Gastroesophageal sphincter (tissue), 4 donors: ENCODE measurements around the gene PWP1. TPM values are rescaled to one million over a fixed set of nuclear protein-coding genes. Genes with fewer than 3 reads are reported as not detected.

ENCODE experiments used
- ATAC-seq: fragments of 150-250 bp; one replicate; pipeline ENCODE4 v1.9.1; 2016; ENCODE audit warnings: mild to moderate bottlenecking, moderate library complexity
- H3K27ac ChIP-seq, 4 donors: fragments of 200-600 bp; sonication (generic) in 3 of 4; 1 replicate in 3 of 4; 2 replicates in 1 of 4; pipeline ENCODE4 v1.5.1; 2016 to 2019
- H3K27me3 ChIP-seq: fragments of 200-600 bp; sonication (generic); one replicate; pipeline ENCODE4 v1.5.1; 2019
- H3K36me3 ChIP-seq, 2 donors: fragments of 200-600 bp; sonication (generic); one replicate each; pipeline ENCODE4 v1.5.1; 2019; ENCODE audit warnings: control low read depth in 1 of 2
- H3K4me1 ChIP-seq, 3 donors: fragments of 200-600 bp; sonication (generic); 1 replicate in 2 of 3; 2 replicates in 1 of 3; pipeline ENCODE4 v1.5.1; 2016 to 2019; ENCODE audit warnings: control low read depth in 2 of 3
- H3K4me3 ChIP-seq, 2 donors: fragments of 200-600 bp; sonication (generic); one replicate each; pipeline ENCODE4 v1.5.1; 2019; ENCODE audit warnings: mild to moderate bottlenecking in 1 of 2, moderate library complexity in 1 of 2
- H3K9me3 ChIP-seq, 3 donors: fragments of 200-600 bp; sonication (generic); one replicate each; pipeline ENCODE4 v1.5.1; 2017 to 2019; ENCODE audit warnings: control low read depth in 2 of 3
- CTCF ChIP-seq, 4 experiments: fragments of 200-600 bp in 2 of 4; fragments of 450-650 bp in 2 of 4; sonication (generic) in 1 of 4; IDR thresholded peaks; one replicate each; pipeline ENCODE4 v1.5.1; 2017 to 2019; ENCODE audit warnings: antibody characterized with exemption in 4 of 4, mild to moderate bottlenecking in 2 of 4, moderate library complexity in 2 of 4
- EP300 ChIP-seq: sonication (generic); formaldehyde crosslinking; IDR thresholded peaks from one replicate; pipeline ENCODE4 v1.6.1; 2017; ENCODE audit warnings: antibody characterized with exemption, mild to moderate bottlenecking
- POLR2A ChIP-seq, 2 donors: fragments of 450-650 bp; IDR thresholded peaks; one replicate each; pipeline ENCODE4 v1.6.1; 2017; ENCODE audit warnings: antibody characterized with exemption in 2 of 2, mild to moderate bottlenecking in 2 of 2, moderate library complexity in 1 of 2
- POLR2AphosphoS5 ChIP-seq: sonication (generic); formaldehyde crosslinking; IDR thresholded peaks from one replicate; pipeline ENCODE4 v1.6.1; 2017; ENCODE audit warnings: antibody characterized with exemption
- WGBS, 2 donors: methylation state at CpG; one replicate each; pipeline ENCODE4 v1.1.5; 2018; ENCODE audit warnings: low coverage in 1 of 2; 5-methylcytosine and 5-hydroxymethylcytosine counted together
- total RNA-seq, 4 donors: library from RNA; depleted of rRNA; stranded (reverse); fragments of >200 nt; gene quantifications; one replicate each; pipeline ENCODE4 v1.1.0, GENCODE V29; 2016

Gene PWP1
- total RNA-seq, 4 donors from 2014 or later, result 48.6 to 117 (median 60.7) TPM

DNA sequence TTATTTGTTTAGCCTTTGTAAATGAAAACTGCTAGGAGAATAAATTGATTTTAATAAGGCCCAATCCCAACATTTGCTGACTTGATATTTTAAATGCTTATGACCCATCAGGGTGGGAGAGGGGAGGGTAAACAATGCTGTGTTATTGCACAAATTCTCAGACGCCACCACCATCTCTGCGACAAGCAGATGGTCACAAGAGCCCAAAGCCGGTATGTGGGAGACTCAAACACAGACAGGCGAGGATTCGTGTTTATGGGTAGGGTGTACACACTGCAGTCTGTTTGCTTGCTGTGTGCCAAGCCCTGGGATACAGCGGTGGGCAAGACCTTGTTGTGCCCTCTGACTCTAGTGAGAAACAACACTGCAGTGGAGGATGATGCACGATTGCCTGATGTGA is 39.2 kb upstream of the PWP1 start:
- H3K27me3 ChIP-seq, result peaks cover 33% of the 10 kb centered on the region
- no peaks in the 10 kb centered on the region for H3K4me1 ChIP-seq
- no peak overlapping the region for H3K27ac ChIP-seq
- H3K9me3 ChIP-seq, result no peaks in the 10 kb centered on the region
- ATAC-seq, result no peak
- WGBS, 2 donors, result 95% methylated on average over 7 of the region's 7 CpGs; no CpG with 5 or more reads in 1 of the 2 donors
- no peak for TF ChIP-seq POLR2A (IDR thresholded peaks at IDR 0.05)
- no peak for TF ChIP-seq EP300
- TF ChIP-seq POLR2AphosphoS5, result no peak
- TF ChIP-seq CTCF (IDR thresholded peaks at IDR 0.05), result no peak
- H3K4me3 ChIP-seq, result no peak overlapping the region
- no peaks in the 10 kb centered on the region for H3K36me3 ChIP-seq

DNA sequence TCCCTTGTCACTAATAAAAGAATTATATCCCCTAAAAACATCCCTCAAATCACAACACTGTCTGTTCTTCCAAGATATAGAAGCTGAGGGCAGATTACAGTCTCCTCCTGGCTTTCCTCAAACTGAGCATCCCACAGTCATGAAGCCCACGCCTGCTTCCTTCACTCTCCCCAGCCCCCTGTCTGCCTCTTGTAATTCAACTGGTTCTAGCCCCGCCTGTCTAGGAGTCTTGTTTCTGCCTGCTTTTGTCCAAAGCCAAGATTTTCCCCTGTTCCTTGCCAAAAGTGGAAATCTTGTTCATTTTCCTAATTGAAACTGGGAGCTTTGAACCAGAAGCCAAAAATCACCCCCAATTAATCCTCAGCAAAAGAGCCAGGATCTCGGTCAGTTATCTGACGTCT is 35.9 kb upstream of the PWP1 start:
- 6 to 13% methylated on average over 2 to 4 of the region's 4 CpGs for WGBS, 2 donors
- H3K27me3 ChIP-seq, result peaks cover 32% of the 10 kb centered on the region
- no peaks in the 10 kb centered on the region for H3K36me3 ChIP-seq
- no peak overlapping the region for H3K4me3 ChIP-seq
- ATAC-seq, result no peak
- H3K27ac ChIP-seq, result no peak overlapping the region
- no peak for TF ChIP-seq EP300
- no peak for TF ChIP-seq CTCF (IDR thresholded peaks at IDR 0.05)
- TF ChIP-seq POLR2A (IDR thresholded peaks at IDR 0.05), result no peak
- no peak for TF ChIP-seq POLR2AphosphoS5
- no peaks in the 10 kb centered on the region for H3K4me1 ChIP-seq
- no peaks in the 10 kb centered on the region for H3K9me3 ChIP-seq

DNA sequence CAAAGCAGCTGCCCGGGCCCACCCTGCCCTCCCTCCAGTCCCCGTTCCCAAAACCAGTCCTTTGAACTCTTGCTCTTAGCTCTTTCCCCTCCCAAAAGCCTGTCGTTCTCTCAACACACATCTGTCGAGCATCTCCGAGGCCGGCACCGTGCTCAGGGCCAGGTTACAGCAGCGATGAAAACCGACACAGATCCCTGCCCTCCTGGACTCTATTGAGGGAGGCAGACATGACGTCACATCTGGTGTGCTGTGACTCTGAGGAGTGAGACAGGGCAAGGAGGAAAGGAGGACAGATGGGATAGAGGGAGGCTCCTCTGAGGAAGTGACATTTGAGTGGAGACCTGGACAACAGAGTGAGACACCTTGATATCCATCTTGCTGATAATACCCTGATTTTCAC is 34.6 kb upstream of the PWP1 start:
- no peak for ATAC-seq
- WGBS, 2 donors, result 61% methylated on average over 7 of the region's 10 CpGs; no CpG with 5 or more reads in 1 of the 2 donors
- H3K36me3 ChIP-seq, result no peaks in the 10 kb centered on the region
- peaks cover 19% of the 10 kb centered on the region for H3K27me3 ChIP-seq
- no peak overlapping the region for H3K27ac ChIP-seq
- no peaks in the 10 kb centered on the region for H3K4me1 ChIP-seq
- H3K4me3 ChIP-seq, result no peak overlapping the region
- no peaks in the 10 kb centered on the region for H3K9me3 ChIP-seq
- no peak for TF ChIP-seq POLR2AphosphoS5
- no peak for TF ChIP-seq POLR2A (IDR thresholded peaks at IDR 0.05)
- TF ChIP-seq EP300, result no peak
- TF ChIP-seq CTCF (IDR thresholded peaks at IDR 0.05), result no peak

DNA sequence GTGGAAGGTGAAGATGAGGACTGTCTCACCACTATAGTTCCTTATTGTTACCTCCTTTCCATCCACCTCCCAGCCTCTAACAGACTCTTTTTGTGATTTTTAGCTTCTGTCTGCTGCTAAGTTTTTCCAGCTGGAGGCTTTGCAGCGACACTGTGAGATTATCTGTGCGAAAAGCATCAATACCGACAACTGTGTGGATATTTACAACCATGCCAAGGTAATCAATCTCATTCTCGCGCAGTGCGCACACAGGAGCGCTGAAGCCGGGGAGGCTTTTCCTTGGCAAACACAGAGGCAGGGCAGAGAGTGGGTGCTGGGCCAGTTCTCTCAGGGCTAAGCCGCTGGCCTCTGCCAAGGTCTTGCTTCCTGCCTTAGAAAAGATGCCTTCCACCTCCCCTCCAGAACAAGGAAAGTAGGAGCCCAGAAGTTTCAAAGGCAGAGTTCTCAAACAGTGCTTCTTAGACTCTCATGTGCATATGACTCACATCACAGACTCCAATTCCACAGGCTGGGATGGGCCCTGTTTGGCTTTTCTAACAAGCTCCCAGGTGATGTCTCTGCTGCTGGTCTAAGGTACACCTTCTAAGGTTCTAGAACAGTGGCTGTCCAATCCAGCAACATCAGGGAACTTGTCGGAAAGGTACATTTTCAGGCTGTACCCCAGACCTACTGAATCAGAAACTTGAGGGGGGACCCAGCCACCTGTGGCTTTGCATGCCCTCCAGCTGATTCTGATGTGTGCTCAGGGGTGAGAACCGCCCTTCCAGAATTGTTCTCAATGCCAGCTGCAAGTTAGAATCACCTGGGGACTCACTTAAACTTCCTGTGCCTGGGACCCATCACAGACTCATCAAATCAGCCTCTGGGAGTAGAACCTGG is 33.8 kb upstream of the PWP1 start:
- no peaks in the 10 kb centered on the region for H3K36me3 ChIP-seq
- no peak for ATAC-seq
- no peak for TF ChIP-seq EP300
- TF ChIP-seq CTCF (IDR thresholded peaks at IDR 0.05), result no peak
- TF ChIP-seq POLR2A (IDR thresholded peaks at IDR 0.05), result no peak
- TF ChIP-seq POLR2AphosphoS5, result no peak
- H3K9me3 ChIP-seq, result no peaks in the 10 kb centered on the region
- WGBS, 2 donors, result 33 to 53% methylated on average over 3 to 6 of the region's 11 CpGs
- H3K4me3 ChIP-seq, result no peak overlapping the region
- no peak overlapping the region for H3K27ac ChIP-seq
- H3K27me3 ChIP-seq, result peaks cover 18% of the 10 kb centered on the region
- H3K4me1 ChIP-seq, result no peaks in the 10 kb centered on the region

DNA sequence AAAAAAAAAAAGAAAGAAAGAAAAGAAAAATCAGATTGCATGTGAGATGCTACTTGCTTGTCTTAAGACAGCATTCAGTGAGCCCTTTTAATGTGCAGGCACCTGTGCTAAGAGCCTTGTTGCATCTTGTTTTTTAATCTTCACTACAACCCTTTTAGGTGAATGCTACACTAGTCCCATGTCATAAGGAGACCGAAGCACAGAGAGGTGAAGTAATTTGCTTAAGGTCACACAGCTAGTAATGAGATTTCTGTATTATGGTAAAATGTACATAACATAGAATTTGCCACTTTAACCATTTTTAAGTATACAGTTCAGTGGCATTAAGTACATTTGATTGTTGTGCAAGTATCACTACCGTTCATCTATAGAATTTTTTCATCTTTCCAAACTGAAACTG is 32.1 kb upstream of the PWP1 start:
- TF ChIP-seq POLR2AphosphoS5 (no peak), POLR2A (IDR thresholded peaks at IDR 0.05) (no peak), CTCF (IDR thresholded peaks at IDR 0.05) (no peak), EP300 (no peak)
- H3K4me1 ChIP-seq, result no peaks in the 10 kb centered on the region
- no peaks in the 10 kb centered on the region for H3K36me3 ChIP-seq
- no peak overlapping the region for H3K27ac ChIP-seq
- peaks cover 13% of the 10 kb centered on the region for H3K27me3 ChIP-seq
- no peak for ATAC-seq
- no peak overlapping the region for H3K4me3 ChIP-seq
- no peaks in the 10 kb centered on the region for H3K9me3 ChIP-seq
- WGBS, 2 donors, result 47 to 73% methylated on average over 2 of the region's 2 CpGs
